C4-2B (cell line): Measurements from ENCODE around the gene ECHDC1.

Experiments used
- ZFX ChIP-seq: fragments of 450-650 bp; IDR thresholded peaks from 2 replicates; pipeline ENCODE4 v1.6.1; 2017
- TF ChIP-seq, protein P1 (sequence below): fragments of 450-650 bp; conservative IDR thresholded peaks from 2 replicates; pipeline ENCODE4 v1.5.1; 2017; ENCODE audit warnings: mild to moderate bottlenecking

DNA sequence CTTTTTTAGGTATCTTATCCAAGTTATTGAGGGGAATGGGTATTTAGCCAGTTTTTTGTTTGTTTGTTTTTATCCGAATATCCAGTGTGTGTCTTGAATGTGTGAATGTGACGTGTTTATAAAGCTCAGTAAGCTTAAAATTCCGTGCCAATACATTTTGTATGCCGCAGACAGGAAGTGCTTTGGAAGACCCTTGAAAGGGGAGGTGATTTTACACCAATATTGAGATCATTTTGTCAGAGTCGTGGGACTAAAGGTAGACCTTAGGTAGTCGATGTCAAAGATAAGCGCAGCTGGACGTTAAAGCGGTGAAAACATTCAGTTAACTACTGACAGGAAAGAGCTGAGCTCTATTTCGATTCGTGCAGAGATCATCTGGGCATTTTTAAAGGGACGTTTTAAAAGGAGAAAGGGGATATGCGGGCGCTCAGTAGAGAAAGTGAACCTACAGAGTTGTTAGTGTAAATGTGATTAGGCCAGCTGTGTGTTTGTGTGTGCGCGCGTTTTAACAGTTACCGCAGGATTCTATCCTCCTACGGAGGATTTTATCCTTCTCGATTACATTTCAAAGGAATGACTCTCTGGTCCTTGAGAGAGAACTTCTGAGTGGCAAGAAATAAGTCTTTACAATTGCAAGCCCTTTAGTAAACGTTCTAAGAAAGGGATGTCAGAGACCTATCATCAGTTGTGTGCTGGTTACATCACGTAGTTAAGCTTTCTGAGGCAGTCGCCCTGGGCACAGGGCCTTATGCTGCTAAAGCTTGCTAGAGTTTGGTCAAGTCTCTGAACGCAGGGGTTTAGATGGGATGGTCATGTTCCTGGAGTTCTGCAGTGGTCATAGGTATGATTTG lies 625 bp upstream of the ECHDC1 start:
- TF ChIP-seq, protein P1, sequence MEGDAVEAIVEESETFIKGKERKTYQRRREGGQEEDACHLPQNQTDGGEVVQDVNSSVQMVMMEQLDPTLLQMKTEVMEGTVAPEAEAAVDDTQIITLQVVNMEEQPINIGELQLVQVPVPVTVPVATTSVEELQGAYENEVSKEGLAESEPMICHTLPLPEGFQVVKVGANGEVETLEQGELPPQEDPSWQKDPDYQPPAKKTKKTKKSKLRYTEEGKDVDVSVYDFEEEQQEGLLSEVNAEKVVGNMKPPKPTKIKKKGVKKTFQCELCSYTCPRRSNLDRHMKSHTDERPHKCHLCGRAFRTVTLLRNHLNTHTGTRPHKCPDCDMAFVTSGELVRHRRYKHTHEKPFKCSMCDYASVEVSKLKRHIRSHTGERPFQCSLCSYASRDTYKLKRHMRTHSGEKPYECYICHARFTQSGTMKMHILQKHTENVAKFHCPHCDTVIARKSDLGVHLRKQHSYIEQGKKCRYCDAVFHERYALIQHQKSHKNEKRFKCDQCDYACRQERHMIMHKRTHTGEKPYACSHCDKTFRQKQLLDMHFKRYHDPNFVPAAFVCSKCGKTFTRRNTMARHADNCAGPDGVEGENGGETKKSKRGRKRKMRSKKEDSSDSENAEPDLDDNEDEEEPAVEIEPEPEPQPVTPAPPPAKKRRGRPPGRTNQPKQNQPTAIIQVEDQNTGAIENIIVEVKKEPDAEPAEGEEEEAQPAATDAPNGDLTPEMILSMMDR = no peak
- no peak for TF ChIP-seq ZFX
